Amniotic stem cell (primary cell): ENCODE data around the gene NKX2-3.

Experiments used
- DNase-seq: peaks from one replicate; lab custom pipeline; 2025; lab: John Stamatoyannopoulos, UW

Gene NKX2-3

GRCh38 chr10:99583687-99584086 lies 50.9 kb downstream of the NKX2-3 start:
- no peak for DNase-seq
